Esophagus squamous epithelium (tissue), 4 donors: ENCODE data around the gene DYRK1A.

ENCODE experiments used
- CTCF ChIP-seq, 6 experiments: fragments of 450-650 bp in 4 of 6; fragments of 200-600 bp in 2 of 6; sonication (generic) in 2 of 6; IDR thresholded peaks; one replicate each; pipeline ENCODE4 v1.5.1; 2016 to 2019; ENCODE audit warnings: antibody characterized with exemption in 6 of 6, mild to moderate bottlenecking in 4 of 6, moderate library complexity in 4 of 6
- POLR2A ChIP-seq, 4 donors: fragments of 450-650 bp; IDR thresholded peaks; one replicate each; pipeline ENCODE4 v1.6.1; 2017; ENCODE audit warnings: antibody characterized with exemption in 4 of 4, mild to moderate bottlenecking in 4 of 4, moderate library complexity in 3 of 4

GRCh38 chr21:37433456-37433840 lies 66.9 kb downstream of the DYRK1A start:
- no peak for TF ChIP-seq POLR2A (IDR thresholded peaks at IDR 0.05)
- TF ChIP-seq CTCF (IDR thresholded peaks at IDR 0.05): no peak
